GM18526 (cell line): ENCODE data around the gene LRRC31.

ENCODE experiments used
- POLR2A ChIP-seq: IDR thresholded peaks from 3 replicates; pipeline ENCODE4 v1.6.1; 2011; ENCODE audit not compliant: insufficient read length; ENCODE audit errors: extremely low read depth

LRRC31 gene

GRCh38 chr3:169811631-169812331 lies 58.0 kb downstream of the LRRC31 start:
- TF ChIP-seq POLR2A = no peak

GRCh38 chr3:169809230-169809795 lies 60.4 kb downstream of the LRRC31 start:
- no peak for TF ChIP-seq POLR2A

- TF ChIP-seq POLR2A = no peak
Measured at GRCh38 chr3:169804681-169805080, 65.1 kb downstream of the LRRC31 start.

- TF ChIP-seq POLR2A = no peak
Measured at GRCh38 chr3:169792359-169792758, 77.4 kb downstream of the LRRC31 start.

- TF ChIP-seq POLR2A = no peak
Measured at GRCh38 chr3:169790687-169791429, 78.9 kb downstream of the LRRC31 start.

GRCh38 chr3:169790219-169790618 lies 79.5 kb downstream of the LRRC31 start:
- no peak for TF ChIP-seq POLR2A
